ENCODE results near the gene SHC3.

Gene SHC3

DNA sequence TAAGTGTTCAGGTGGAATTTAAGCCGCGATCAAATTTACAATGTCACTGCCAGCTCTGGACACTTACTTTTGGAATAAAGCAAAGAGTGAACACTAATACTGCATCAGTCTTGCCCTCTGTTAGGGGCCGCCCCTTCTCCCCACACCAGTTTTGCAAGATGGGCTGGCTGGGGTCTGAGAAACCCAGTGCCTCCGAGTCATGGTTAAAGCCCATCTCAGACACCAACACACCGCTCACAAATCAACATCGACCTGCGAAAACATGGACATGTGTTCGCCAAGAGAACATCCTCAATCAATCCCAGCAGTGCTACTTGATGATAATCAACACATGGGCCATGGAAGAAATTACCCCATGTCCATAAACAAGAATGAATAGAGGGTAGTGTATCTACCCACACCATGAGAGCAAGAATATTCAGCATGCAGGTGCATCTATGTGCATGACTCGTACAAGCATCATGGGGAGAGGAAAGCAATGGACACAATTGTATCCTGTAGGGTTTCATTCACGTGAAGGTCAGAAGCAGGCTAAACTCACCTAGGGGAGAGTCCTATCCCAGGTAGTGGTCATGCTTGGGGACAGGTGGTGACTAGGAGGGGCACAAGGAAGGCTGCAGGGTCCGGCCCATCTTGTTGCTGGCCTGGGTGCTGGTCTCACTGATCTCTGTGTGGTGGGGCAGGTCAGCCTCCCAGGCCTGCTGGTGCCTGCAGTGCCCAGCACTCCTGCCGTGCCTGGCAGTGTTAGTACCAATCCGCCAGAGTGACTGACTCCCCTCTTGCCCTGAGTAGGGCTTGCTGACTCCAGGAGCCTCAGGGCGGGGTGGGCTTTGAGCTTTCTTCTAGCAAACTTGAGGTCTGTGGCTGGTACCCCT, 182.3 kb downstream of the SHC3 start:
- DNase-seq = no peak

DNA sequence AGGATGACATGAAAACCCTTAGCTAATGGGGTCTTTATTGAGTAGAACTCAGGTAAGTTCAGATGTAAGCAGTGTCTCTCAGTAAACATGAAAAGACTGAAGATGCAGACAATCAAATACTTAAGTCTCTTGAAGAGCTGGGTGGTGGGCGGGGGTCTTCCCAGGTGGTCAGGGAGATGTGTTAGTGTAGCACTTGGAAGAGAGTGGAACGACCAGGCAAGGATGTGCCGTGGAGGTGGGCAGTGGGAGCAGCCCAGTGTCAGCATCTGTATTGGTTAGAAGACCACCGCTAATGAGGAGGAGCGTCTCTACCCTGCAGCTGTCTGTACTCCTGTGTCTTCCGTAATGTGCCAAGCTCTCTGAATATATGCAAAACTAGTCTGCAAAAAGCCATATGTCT, 183.0 kb downstream of the SHC3 start:
- no peak for DNase-seq

DNA sequence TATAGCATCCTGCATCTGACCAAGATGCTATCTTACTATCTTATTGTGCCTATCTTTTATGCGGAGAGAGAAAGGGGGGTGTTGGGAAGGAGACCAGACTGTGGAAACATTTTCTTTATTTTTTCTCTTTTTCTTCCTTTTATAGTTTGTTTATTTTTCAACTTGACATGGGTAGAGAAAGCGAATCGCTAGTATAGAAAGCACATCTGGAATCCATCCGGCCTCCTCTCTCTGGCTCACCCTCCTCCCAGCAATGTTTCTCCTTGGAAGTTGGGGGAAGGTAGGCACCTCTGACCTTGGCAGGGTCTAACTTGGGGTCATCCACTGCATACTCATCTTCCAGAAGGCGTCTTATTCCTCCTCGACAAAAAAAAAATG, 183.4 kb downstream of the SHC3 start:
- DNase-seq = no peak

DNA sequence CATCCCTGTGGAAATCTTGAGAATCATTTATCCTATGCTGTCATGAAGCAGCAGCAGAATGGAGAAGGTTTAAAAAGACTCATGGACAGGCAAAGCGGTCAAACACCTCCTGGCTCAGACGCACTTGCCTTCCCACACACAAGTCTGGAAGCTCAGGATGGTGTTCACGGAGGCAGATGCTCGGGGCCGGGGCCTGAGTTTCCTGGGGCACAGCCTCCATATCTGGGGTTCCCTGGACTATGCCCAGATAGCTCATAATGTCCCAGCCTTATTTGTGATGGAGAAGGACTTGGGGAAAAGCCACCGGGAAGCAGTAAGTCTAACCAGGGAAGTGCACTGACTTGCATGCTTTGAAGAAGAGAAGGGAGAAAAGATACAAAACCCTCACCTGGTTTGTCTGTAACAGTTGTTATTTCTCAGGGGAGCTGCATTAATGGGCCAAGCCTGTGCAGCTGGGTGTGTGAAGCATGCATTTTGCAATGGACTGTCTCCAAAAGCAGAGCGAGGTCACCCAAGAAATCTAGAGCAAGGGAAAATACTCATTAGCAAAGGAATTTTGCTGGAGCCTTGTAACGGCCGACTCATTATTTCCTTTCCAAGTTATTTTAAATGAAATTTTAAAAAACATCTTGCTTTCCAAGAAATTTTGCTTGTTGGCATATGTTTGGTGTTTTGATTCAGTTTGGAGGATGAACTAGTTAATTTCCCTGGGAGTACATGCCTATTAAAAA, 184.0 kb downstream of the SHC3 start:
- no peak for DNase-seq

DNA sequence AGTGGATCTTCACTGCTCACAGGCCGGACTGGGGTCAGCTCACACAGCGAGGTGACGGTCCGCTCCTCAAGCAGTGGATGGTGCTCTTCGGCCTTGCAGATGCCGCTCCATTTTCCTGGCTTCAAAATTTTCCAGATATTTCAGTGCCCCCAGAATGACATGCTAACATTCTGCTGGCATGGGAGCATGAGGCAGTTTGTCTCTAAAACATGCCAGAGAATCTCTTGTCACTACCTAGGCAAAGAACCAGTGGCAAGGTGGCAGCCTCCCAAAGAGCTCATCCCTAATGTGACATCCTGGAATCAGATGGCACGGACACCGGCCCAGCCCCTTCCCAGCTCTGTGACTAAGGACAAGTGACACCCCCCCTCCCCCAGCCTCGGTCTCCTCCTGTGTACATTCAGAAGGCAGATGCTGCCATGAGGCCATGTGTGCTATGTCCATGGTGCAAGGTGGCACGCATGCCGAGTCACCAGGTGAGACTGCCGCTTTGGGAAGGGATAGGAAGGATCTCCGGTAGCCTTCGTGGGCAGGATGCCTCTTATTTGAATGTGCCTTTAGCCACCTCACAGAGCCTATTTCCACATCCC, 184.7 kb downstream of the SHC3 start:
- no peak for DNase-seq

DNA sequence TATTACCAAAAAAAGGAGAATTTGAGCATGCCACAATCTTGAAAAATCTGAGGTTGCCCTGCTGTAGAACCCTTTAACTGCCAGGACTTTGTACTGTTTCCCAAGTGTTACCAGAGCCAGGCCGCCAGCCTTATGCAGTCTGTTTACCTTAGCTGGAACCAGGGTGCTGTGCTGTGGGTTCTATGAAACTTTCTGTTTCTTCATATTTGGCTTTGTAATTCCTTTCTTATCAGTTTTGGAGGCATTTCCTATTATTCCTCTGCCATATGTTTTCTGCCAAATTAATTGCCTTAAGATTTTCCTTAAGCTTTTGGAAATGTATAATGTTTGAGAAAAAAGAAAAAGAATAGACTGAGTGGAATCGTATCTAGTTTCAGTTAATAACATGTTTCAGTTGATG, 185.3 kb downstream of the SHC3 start:
- peak; percentile 45 for DNase-seq

DNA sequence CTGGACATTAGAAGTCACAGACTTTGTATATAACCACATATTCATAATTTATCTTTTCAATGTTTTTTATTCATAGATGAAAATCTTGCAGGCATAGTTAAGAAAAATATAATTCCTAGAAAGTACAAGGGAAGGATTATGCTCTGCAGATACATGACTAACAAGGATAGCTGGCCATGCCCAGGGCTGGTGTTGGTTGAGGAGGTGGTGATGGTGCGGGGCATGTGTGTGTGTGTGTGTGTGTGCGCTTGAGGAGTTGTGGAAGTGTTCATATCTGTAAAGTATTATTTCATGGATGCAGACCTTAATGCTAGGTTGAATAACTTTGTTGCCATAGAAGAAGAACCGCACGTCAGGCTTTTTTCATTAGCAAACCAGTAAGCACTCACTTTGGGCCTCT, 186.1 kb downstream of the SHC3 start:
- DNase-seq = no peak

DNA sequence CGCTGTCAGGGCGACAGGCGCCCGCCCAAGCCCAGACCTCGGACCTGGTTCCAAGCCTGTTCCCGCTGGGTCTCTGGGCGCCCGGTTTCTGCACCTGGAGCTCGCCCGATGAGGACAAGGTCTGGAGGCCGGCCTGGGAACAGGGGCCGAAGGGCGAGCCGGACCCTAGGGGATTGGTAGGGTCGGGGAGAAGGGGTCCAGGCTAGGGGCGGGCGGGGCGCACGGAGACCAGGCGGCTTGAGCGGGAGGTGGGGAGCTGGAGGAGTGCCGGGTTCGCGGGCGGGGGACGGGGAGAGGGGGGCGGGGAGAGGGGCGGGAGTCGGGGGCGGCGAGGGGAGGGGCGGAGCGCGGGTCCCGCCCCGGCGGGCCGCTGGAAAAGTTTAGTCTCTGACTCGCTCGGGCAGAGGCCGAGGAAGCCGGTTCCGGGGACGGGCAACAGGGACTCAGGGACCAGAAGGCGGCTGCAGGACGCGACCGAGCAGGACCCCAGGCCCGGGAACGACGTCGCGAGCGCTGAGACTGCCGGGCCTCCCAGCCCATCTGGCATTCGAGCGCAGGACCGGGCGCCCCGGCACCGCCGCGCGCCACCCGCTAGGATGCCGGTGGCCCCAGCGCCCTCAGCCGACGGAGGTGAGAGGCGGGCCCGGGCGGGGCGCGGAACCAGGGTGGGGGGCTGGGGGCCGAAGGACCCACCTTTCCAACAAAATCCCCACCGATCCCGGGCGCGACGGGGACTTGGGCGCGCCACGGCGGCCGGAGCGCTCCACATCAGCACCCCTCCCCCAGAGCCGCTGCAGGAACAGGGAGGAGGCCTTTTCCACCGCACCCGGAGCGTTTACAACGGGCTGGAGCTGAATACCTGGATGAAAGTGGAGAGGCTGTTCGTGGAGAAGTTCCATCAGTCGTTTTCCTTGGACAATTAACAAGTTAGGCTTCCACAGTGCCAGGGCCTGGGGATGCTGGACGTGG, 187.3 kb downstream of the SHC3 start, which contains the start of gene S1PR3:
S1PR3 (plus strand) TSS at position 403 of the 969 bp plus-strand sequence. CDS start 9,733 bp downstream, outside the sequence.
- DNase-seq = peak; percentile 24

DNA sequence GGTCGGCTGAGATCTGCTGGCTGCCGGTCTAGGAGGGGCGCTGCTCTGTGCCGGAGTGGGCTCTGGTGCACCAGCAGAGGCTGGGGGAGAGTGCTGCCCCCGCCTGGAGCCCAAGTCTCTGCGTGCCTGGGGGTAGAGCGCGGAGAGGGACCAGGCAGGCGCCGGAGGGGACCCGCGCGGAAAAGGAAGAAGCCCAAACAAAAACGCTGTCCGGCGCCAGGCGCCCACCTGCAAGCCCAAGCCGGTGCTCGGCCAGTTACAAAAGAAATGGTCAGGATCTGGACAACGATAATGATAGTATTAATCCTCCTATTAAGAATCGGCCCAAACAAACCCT, 187.9 kb downstream of the SHC3 start:
- no peak for DNase-seq

DNA sequence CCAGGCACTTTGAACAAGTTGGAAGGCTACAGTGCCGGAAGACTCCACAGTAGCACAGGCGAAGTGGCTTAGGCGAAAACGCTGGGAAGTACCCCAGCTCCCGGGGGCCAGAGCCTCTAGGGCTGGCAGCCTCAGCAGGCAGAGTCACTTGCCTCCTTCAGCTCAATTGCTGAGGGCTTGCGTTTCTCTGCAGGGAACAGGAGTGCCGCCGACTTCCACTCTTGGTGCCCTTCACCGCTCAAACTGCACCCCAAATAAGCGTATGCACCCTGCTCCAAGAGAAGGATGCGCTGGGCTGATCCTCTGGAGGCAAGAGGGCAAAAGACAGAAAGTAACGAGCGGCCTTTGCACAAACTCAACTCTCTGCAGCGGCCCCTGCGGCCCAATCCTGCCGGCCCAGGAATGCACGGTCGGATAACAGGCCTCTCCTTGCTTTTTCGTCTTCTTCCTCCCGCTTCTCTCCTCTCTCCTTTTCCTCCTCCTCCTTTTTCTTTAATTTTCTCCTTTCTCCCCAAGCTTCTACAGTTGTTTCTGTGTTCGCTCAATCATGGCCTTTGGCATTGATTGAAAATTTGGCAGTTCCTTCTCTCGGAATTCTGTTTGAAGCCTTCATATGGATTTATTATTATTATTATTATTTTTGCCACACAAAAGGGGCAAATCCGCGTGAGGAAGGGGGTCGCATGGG, 188.4 kb downstream of the SHC3 start:
- DNase-seq = no peak

DNA sequence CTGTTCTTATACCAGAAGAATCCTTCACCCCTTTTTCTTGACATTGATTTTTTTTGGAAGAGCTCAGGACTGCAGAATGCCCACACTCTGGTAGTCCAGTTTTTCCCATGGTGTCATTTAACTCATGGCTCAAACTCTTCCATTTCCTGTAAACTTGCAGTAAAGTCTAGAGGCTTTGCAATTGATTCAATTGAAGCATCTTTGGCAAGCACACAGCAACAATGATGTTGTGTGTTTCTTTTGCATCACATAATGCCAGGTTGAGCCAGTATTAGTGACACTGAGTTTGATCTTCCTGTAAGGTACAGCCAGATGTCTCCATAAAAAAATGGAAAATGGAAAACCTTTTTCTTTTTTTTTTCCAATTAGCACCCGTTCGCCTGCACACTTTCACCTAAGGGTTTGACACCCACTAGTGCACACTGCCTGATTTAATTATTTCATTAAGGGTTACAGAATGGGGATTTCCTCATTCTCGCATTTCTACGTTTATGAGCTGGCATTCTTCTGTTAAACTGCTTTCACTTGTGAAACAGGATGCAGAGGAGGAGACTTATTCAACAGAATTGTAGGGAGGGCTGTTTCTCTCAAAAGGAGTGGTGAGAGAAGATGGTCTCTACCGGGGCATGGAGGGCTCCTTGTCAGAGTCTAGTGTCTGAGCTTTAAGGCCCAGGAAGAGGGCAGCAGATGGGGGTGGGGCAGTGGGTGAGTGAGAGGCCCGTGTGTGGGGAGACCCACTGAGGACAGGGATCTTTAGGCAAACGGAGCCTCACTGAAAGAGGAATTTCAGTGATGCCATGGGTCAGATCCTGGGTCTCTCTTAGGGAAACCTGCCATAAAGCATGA, 189.6 kb downstream of the SHC3 start:
- peak; percentile 89 for DNase-seq

DNA sequence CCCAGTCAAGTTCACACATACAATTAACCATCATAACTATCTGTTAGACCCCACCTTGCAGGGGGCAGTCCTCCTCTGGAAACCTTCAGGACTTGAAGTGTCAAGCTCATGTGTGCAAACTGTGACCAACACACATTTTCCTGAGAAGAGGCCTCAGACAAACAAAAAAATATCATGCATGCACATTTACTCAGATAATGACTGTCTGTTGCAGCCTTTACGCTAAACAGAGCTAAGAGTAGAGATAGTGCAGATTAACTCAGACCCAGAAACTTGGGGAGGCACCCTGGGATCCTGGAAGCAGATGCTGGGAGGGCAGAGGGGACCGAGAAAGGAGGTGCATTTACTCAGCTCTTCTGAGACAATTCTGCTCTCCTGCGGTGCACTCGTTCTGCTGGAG, 191.0 kb downstream of the SHC3 start:
- DNase-seq = no peak

DNA sequence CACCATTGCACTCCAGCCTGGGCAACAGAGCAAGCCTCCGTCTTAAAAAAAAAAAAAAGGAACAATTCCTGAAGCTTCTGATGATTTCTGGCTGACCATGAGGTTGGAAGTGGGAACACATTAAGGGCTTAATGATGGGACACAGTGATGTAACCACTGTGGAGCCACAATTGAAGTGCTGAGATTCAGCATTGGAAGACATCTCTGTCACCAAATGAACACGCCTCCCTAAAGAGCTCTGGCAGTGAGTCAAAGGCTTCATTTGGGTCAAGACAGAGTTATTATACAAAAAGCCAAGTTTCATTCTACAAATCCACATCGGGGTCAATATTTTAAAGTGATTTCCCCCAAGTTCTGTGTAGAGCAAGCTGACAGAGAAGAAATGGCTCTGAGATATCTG, 191.8 kb downstream of the SHC3 start:
- no peak for DNase-seq

DNA sequence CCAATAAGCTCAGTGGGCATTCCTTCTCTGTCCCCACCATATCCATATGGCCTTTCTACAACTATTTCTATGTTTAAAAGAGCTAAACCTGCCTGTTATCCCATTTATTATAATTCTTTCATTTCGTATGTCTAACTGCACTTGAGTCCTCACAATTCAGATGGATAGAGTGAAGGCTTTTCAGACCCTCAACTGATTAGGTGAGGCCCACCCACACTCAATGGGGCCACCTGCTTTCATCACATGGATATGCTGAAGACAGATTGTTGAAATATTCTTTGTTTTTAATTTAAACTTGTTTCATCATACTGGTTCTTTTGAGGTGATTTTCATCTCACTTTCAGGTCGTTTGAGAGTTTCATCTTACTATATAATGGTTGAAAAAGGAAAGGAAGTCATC, 193.0 kb downstream of the SHC3 start:
- DNase-seq = no peak

DNA sequence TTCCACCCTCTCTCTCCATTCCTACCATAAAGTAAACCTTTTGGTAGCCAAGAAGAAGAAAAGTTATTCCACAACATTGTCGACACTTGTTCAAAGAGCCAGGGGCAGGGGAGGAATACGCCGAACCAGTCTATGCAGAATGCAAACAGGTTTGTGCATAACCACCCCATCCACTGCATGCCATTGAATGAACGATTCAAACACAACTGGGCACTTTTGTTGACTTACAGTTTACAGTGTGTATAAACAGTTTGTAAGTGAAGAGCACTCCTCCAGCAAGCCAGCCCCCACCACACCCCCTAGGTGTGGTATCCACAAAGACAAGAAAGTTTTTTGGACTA, 194.1 kb downstream of the SHC3 start:
- DNase-seq = no peak

DNA sequence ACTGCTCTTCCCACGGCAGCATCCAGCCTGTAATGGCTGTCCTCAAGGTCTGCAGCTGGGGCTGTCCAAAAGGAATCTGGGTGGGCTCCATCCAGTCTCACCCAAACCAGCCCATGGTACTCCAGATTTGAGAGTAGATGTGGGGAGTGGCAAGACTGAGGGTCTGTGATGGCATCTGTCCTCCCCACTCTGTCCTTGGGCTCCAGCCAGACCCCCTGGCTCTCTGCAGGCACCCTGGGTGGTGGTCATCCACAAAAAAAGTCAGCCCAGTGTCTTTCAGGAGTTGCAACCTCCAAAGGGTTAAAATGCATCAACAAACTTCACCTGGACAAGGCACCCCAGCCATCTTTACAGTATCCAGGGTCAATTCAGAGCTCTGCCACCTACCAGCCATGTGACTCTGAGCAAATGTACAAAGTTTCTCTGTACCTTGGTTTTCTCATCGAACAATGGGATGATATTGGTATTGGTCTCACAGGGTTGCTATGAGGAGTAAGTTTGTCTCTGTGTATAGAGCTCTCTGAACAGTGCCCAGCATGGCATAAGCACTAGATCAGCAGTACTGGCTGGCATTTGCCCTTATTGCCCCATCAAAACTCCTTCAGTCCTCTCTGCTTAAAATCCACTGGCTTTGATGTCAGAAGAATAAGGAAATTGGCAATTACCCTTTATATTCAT, 194.6 kb downstream of the SHC3 start:
- DNase-seq = no peak

DNA sequence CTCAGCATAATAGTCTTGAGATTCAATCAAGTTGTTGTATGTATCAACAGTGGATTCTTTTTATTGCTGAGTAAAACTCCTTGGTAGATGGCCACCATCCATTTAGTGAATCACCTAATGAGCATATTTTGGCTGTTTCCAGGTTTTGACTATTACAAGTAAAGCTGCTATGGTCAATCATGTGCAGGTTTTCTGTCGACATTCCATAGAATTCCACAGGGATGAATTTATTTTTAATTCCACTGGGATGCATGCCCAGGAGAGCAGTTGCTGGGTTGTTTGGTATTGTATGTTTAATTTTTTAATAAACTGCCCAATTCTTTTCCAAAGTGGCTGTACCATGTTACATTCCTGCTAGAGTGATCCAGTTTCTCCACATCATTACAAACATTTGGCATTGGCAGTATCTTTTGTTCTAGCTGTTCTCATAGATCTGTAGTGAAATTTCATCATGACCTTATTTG, 197.8 kb downstream of the SHC3 start:
- DNase-seq = no peak

DNA sequence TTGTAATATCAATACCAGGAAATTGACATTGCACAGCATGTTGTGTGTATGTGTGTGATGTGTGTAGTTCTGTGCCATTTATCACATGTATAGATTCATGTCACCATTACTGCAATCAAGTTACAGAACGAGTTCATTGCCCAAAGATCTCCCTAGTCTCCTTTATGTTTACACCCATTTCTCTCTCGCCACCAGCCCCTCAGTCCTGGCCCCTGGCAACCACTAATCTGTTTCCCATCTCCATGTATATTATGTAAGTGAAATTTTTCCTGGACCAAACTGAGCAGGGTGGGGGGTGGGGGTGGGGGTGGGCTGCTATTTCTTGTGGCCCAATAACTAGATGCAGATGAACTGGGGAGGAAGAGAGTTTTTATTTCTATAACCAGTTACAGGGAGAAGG, 198.8 kb downstream of the SHC3 start:
- DNase-seq = no peak

DNA sequence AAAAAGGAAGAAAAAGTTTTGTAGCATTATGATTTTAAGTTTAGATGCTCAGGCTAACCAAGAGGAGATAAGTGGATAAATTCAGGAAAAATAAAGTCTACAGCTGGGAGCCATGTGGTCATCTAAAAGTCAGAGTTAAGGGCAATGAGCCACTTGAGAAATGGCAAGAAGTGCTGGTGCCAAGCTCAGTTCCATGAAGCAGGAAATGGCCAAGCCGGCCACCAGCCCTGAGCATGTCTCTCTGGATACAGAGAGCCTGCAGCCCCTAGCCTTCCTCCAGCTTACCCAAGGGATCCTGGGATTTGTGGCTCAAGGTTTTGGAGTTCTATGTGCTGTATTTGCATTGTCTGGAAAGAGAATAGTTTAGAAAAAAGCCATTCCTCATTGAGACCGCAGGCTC, 199.6 kb downstream of the SHC3 start:
- DNase-seq = no peak

DNA sequence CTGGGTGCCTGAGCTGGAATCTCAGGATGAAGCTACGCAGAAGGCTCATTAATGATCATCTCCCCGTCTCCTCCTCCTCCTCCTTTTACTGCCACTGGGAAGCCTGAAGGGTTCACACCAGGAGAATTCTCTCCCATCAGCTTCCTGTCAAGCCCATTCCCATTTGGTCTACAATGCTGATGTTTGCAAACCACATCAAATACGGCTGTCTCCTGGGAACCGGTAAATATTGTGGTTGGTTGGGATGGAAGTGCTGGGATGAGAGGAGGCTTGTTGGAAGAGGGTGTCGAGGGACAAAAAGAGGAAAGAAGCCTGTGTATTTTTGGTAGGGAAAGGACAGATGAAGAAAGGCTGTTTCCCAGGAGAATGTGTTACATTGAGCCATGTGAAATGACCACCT, 200.6 kb downstream of the SHC3 start:
- no peak for DNase-seq

DNA sequence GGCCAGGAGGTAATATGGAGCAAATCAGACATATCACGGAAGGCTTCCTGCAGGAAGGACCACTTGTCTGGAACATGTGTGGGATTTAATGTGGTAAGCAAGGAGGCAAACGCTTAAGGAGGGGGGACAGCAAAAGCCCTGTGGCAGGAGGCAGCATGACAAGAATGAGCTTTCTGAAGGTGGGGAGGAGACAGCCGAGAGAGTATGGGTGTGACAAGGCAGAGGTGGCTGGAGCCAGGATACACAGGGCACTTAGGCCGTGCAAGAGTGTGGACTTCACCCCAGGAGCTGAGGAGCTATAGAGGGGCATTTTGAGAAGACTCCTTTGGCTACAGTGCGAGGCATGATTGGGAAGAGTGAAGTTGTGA, 201.7 kb downstream of the SHC3 start:
- no peak for DNase-seq
